ENCODE data around the gene ATF3.

- TF ChIP-seq POLR2AphosphoS5 (IDR thresholded peaks at IDR 0.05) (no peak), RAD21 (conservative IDR thresholded peaks at IDR 0.05) (no peak), EZH2 (IDR thresholded peaks at IDR 0.05; ENCODE audit: borderline replicate concordance, insufficient read depth, low read length, poor library complexity, severe bottlenecking) (no peak), REST (IDR thresholded peaks at IDR 0.05; ENCODE audit: borderline replicate concordance) (no peak), EP300 (conservative IDR thresholded peaks at IDR 0.05; ENCODE audit: poor library complexity, severe bottlenecking) (no peak), SMC3 (conservative IDR thresholded peaks at IDR 0.05; ENCODE audit: poor library complexity) (no peak), TAF1 (IDR thresholded peaks at IDR 0.05; ENCODE audit: low read depth) (no peak), MXI1 (conservative IDR thresholded peaks at IDR 0.05; ENCODE audit: poor library complexity, severe bottlenecking) (no peak)
- TF ChIP-seq, protein P1, sequence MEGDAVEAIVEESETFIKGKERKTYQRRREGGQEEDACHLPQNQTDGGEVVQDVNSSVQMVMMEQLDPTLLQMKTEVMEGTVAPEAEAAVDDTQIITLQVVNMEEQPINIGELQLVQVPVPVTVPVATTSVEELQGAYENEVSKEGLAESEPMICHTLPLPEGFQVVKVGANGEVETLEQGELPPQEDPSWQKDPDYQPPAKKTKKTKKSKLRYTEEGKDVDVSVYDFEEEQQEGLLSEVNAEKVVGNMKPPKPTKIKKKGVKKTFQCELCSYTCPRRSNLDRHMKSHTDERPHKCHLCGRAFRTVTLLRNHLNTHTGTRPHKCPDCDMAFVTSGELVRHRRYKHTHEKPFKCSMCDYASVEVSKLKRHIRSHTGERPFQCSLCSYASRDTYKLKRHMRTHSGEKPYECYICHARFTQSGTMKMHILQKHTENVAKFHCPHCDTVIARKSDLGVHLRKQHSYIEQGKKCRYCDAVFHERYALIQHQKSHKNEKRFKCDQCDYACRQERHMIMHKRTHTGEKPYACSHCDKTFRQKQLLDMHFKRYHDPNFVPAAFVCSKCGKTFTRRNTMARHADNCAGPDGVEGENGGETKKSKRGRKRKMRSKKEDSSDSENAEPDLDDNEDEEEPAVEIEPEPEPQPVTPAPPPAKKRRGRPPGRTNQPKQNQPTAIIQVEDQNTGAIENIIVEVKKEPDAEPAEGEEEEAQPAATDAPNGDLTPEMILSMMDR (IDR thresholded peaks at IDR 0.05; ENCODE audit: poor library complexity, severe bottlenecking), result no peak
Measured at GRCh38 chr1:212651977-212652376, 43.4 kb downstream of the ATF3 start.
